Measurements from ENCODE around the gene ELMO2. TPM values are rescaled to one million over a fixed set of nuclear protein-coding genes. Genes with fewer than 3 reads are reported as not detected.

Gene ELMO2
- total RNA-seq, 4 donors from 2014 or later = 37.4 to 46.7 (median 40.7) TPM

DNA sequence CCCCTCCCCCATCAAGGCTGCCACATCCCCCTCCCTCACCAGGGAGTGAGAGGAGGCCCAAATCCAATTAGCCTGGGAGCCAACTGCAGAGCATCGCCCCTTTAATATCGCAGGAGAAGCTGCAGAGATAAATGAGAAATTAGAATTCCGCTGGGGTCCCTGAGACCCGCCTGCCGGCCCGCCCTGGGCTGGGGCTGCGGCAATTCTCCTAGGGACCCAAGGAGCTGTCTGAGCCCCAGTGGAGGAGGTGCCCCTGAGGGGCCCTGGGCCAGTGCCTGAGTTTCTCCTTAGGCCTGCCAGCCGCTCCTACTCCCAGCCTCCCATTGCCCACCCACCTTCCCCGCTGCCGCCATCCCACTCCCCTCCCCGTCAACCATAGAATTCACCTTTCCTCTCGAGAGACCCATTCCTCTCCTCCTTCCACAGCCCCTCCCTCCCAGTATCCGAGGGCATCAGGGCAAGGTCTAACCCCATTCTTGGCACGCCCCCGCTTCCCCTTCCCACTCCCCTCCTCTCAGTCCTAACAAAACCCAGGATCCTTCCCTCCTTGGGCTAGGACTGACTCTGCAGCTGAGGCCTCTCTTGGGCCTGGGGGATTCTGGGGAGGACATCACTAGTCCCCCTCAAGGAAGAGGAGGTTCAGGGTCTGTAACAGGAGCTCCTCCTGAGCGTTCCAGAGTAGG, 78.1 kb downstream of the ELMO2 start:
- WGBS, 2 donors = 66 to 73% methylated on average over 16 of the region's 16 CpGs
- no peak overlapping the region for H3K4me3 ChIP-seq (ENCODE audit: low read depth, poor library complexity, severe bottlenecking)
- DNase-seq (ENCODE audit: low spot score in 2 of 2) = no peak
- intact Hi-C loops (cut with DNase I; ENCODE audit: low total_unique reads) = no loop called here
- no peak for TF ChIP-seq POLR2A (IDR thresholded peaks at IDR 0.05)
- TF ChIP-seq, protein P1, sequence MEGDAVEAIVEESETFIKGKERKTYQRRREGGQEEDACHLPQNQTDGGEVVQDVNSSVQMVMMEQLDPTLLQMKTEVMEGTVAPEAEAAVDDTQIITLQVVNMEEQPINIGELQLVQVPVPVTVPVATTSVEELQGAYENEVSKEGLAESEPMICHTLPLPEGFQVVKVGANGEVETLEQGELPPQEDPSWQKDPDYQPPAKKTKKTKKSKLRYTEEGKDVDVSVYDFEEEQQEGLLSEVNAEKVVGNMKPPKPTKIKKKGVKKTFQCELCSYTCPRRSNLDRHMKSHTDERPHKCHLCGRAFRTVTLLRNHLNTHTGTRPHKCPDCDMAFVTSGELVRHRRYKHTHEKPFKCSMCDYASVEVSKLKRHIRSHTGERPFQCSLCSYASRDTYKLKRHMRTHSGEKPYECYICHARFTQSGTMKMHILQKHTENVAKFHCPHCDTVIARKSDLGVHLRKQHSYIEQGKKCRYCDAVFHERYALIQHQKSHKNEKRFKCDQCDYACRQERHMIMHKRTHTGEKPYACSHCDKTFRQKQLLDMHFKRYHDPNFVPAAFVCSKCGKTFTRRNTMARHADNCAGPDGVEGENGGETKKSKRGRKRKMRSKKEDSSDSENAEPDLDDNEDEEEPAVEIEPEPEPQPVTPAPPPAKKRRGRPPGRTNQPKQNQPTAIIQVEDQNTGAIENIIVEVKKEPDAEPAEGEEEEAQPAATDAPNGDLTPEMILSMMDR (IDR thresholded peaks at IDR 0.05) = no peak

DNA sequence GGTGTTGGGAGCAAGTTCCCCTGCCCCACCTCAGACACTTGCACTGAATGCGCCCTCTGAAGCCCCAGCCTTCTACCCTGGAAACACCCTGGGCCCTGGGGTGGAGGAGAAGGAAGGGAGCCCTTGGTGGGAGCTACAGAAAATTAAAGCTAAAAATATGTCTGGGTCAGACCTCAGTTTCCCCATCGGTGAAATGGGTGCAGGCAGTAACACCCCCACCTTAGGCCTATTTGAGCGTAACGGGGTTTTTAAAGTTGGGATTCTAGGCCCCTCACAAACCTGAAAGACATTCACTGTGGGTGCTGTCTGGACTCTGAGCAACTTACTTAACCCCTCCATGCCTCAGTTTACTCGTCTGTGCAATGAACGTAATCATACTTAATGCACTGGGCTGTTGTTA, 78.9 kb downstream of the ELMO2 start:
- no peak for DNase-seq (ENCODE audit: low spot score in 2 of 2)
- WGBS, 2 donors = 90 to 92% methylated on average over 6 of the region's 6 CpGs
- intact Hi-C loops (cut with DNase I; ENCODE audit: low total_unique reads) = no loop called here

DNA sequence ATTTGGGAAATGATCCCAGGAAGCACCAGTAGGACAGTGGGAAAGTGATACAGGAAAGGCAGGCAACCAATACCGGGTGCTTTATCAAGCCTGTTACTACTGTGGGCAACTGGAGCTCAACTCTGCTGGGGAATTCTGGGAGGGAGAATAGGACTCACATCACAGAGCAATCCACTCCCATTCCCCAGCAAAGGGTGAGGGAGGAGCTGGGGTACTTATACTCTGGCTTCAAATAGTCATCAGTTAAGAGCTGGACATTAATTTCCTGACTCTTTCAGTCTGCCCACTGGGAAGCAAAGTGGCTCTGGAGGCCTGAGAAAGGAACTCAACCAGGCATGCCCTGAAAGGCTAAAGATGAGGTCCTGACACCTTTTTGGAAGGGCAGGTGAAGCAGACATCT, 80.6 kb downstream of the ELMO2 start:
- H3K4me3 ChIP-seq (ENCODE audit: low read depth, poor library complexity, severe bottlenecking) = no peak overlapping the region
- intact Hi-C loops (cut with DNase I; ENCODE audit: low total_unique reads) = no loop called here
- WGBS, 2 donors = 60 to 67% methylated on average over 1 of the region's 1 CpG
- TF ChIP-seq, protein P1 (IDR thresholded peaks at IDR 0.05) = no peak
- DNase-seq (ENCODE audit: low spot score in 2 of 2) = no peak

More for the DNA sequence above, 78.9 kb downstream of the ELMO2 start:
- no peak overlapping the region for H3K4me3 ChIP-seq (ENCODE audit: low read depth, poor library complexity, severe bottlenecking)
- TF ChIP-seq, protein P1 (IDR thresholded peaks at IDR 0.05) = no peak
- TF ChIP-seq POLR2A (IDR thresholded peaks at IDR 0.05) = no peak

DNA sequence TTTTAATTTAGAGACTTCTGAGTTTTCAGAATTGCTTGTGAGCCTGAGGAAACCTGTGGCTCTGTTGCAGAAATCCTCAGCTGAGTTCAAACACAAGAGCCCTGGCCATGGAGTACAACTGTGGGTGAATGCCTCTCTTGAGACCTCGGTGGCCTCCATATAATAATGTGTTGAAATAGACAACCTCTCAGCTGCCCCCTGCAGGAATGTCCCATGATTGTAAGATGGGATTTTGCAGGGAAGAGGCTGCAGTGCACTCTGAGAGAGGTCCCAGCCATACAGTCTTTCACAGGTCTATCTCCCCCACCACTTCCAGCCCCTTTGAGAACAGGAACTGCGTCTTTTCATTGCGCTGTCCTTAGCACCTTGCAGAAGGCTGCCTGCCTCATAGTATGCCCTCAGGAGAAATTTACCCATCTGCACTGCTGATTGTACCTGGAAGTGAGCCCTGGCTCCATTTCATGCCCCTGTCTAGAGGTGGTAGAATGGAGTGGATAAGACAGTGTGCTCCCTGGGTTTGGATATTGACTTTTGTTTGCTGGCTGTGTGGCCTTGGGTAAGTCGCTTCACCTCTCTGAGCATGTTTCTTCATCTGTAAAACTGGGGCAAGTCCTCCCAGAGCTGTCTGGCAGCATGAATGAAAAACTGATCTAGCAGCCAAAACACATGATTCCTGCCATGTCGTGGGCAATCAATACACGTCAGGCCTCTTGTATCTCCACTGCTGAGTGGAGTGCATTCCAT, 81.3 kb downstream of the ELMO2 start:
- DNase-seq (ENCODE audit: low spot score in 2 of 2) = no peak
- 40 to 47% methylated on average over 6 of the region's 6 CpGs for WGBS, 2 donors
- no peak overlapping the region for H3K4me3 ChIP-seq (ENCODE audit: low read depth, poor library complexity, severe bottlenecking)
- intact Hi-C loops (cut with DNase I; ENCODE audit: low total_unique reads) = no loop called here
- no peak for TF ChIP-seq POLR2A (IDR thresholded peaks at IDR 0.05)
- TF ChIP-seq, protein P1 (IDR thresholded peaks at IDR 0.05) = no peak

DNA sequence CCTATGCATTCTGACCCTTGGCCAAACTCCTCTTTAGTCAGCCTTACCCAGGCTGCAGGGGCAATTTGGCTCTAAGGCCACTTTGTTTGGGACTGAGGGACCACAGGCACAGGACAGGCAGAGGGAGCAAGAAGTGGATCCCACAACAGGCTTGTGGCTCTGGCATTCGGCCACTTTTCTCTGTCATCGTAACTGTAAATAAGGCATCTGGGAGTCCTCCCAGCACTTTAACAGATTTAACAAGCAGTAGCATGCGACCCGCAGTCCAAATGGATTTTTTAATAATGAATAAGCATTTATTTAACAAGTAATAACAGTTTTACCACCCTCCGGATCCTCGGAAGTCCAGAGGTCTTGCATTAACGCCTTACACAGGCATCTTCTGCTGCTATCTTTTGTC, 82.0 kb downstream of the ELMO2 start:
- no peak overlapping the region for H3K4me3 ChIP-seq (ENCODE audit: low read depth, poor library complexity, severe bottlenecking)
- WGBS, 2 donors = 35 to 42% methylated on average over 7 of the region's 7 CpGs
- no peak for DNase-seq (ENCODE audit: low spot score in 2 of 2)
- intact Hi-C loops (cut with DNase I; ENCODE audit: low total_unique reads) = no loop called here
- TF ChIP-seq, protein P1 (IDR thresholded peaks at IDR 0.05) = no peak
- no peak for TF ChIP-seq POLR2A (IDR thresholded peaks at IDR 0.05)

Measured in lower leg skin (tissue), 4 donors.